ENCODE measurements around the gene HOXD12. TPM values are rescaled to one million over a fixed set of nuclear protein-coding genes. Genes with fewer than 3 reads are reported as not detected.
A peak's percentile ranks its signal among the peaks of the same experiment; 100 is the strongest.

Gene HOXD12
- total RNA-seq, 1 donor from 2014 or later, result not detected

GRCh38 chr2:176079831-176080539 is 19.6 kb upstream of the HOXD12 start:
- H3K27me3 ChIP-seq (ENCODE audit: control insufficient read depth, insufficient read depth, low read length), result peaks cover 77% of the 10 kb centered on the region
- H3K4me3 ChIP-seq (ENCODE audit: low read depth, low read length), result no peak overlapping the region
- H3K36me3 ChIP-seq (ENCODE audit: control insufficient read depth, insufficient read depth, low read length), result no peaks in the 10 kb centered on the region
- TF ChIP-seq, protein P1, sequence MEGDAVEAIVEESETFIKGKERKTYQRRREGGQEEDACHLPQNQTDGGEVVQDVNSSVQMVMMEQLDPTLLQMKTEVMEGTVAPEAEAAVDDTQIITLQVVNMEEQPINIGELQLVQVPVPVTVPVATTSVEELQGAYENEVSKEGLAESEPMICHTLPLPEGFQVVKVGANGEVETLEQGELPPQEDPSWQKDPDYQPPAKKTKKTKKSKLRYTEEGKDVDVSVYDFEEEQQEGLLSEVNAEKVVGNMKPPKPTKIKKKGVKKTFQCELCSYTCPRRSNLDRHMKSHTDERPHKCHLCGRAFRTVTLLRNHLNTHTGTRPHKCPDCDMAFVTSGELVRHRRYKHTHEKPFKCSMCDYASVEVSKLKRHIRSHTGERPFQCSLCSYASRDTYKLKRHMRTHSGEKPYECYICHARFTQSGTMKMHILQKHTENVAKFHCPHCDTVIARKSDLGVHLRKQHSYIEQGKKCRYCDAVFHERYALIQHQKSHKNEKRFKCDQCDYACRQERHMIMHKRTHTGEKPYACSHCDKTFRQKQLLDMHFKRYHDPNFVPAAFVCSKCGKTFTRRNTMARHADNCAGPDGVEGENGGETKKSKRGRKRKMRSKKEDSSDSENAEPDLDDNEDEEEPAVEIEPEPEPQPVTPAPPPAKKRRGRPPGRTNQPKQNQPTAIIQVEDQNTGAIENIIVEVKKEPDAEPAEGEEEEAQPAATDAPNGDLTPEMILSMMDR (IDR thresholded peaks at IDR 0.05; ENCODE audit: insufficient read depth, low read length, severe bottlenecking), result peak; percentile 54
- FAIRE-seq (no peak), DNase-seq (ENCODE audit: low read depth) (no peak)

DNA sequence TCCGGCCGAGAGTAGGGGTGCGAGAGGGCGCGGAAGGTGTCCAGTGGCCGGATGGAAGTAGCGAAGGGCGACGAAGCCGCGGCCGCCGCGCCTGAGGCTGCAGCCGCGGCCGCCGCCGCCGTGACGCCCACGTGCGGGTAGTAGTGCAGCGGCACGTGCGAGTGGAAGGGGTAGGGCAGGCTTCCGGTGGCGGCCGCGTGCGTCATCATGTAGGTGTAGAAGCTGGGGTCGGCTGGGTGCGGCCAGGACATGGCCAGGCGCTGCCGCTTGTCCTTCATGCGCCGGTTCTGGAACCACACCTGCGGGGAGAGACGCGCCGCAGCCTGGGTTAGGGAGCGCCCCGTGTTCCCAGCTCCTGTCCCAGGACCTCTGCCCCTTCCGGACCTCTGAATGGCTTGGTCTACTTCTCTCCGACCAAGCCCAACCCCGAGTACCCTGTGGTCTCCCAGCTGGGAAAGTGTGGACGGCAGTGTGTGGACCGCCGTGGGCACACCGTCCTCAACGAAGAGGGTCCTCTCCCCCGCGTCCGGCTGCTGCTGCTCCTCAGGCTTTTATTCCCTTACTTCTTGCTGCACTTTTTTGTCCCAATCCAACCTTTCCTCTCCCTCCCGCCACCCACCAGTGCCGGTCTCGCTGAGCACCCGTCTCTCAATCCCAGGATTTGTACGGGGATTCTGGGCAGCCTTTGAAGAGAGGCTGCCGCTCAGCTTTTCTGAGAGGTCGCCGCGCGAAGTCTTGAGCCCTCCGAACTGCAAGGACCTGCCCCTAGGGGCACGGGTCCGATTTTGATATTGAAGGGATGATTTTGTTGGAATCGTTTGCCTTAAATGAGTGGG is 18.8 kb upstream of the HOXD12 start:
- Histone ChIP-seq H3K4me3 (ENCODE audit: low read depth, low read length) (no peak overlapping the region), H3K27me3 (ENCODE audit: control insufficient read depth, insufficient read depth, low read length) (peaks cover 77% of the 10 kb centered on the region), H3K36me3 (ENCODE audit: control insufficient read depth, insufficient read depth, low read length) (no peaks in the 10 kb centered on the region)
- DNase-seq (ENCODE audit: low read depth), result no peak
- no peak for FAIRE-seq
- TF ChIP-seq, protein P1 (IDR thresholded peaks at IDR 0.05; ENCODE audit: insufficient read depth, low read length, severe bottlenecking), result no peak

- FAIRE-seq, result no peak
- Histone ChIP-seq H3K36me3 (ENCODE audit: control insufficient read depth, insufficient read depth, low read length) (no peaks in the 10 kb centered on the region), H3K4me3 (ENCODE audit: low read depth, low read length) (no peak overlapping the region), H3K27me3 (ENCODE audit: control insufficient read depth, insufficient read depth, low read length) (peaks cover 82% of the 10 kb centered on the region)
- TF ChIP-seq, protein P1 (IDR thresholded peaks at IDR 0.05; ENCODE audit: insufficient read depth, low read length, severe bottlenecking), result no peak
- no peak for DNase-seq (ENCODE audit: low read depth)
These were observed 18.2 kb upstream of the HOXD12 start for GRCh38 chr2:176081376-176081836.

DNA sequence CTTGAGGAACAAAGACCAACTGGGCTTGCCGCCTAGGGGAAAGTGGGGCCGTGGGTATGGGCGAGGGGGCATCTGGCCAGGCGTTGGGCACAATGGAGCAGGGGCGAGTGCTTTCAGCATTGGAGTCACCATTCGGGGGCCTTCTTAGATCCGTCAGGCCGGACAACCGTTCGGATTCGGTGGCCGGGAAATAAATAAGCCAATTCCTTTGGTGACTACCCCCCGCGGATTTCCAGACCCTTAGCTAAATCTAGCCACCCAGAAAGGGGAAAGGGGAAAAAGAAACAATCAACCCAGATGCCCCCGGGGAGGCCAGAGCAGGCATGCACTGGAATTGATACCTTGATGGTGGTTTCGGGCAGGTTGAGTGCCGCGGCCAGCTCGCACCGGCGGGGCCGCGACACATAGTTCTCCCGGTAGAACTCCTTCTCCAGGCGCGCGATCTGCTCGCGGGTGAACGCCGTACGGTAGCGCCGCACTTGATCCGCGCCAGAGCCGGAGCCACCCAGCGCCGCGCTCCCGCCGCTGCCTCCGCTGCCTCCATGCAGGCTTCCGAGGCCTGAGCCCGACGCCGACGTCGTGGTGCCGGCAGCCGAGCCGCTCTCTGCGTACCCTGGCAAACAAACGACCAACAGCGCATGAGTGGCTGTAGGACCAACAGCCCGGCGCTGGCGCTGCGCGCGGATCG is 17.6 kb upstream of the HOXD12 start:
- TF ChIP-seq, protein P1 (IDR thresholded peaks at IDR 0.05; ENCODE audit: insufficient read depth, low read length, severe bottlenecking), result no peak
- Histone ChIP-seq H3K36me3 (ENCODE audit: control insufficient read depth, insufficient read depth, low read length) (no peaks in the 10 kb centered on the region), H3K27me3 (ENCODE audit: control insufficient read depth, insufficient read depth, low read length) (peaks cover 80% of the 10 kb centered on the region), H3K4me3 (ENCODE audit: low read depth, low read length) (no peak overlapping the region)
- DNase-seq (ENCODE audit: low read depth), result no peak
- FAIRE-seq, result no peak

DNA sequence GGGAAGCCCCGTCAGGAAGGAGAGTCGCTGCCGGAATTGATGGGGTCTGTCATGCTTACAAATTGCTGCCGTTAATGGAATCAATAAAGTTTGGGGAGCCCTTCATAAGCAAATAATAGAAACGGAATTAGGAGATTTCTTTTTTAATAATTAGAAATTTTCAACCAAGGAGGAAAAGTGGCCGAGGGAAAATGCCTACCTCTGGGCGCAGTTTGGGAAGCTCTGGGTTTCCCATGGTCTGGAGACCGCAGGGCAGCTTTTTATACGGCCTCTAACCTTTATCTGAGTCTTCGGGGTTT is 17.1 kb upstream of the HOXD12 start:
- TF ChIP-seq, protein P1 (IDR thresholded peaks at IDR 0.05; ENCODE audit: insufficient read depth, low read length, severe bottlenecking), result no peak
- no peak for DNase-seq (ENCODE audit: low read depth)
- FAIRE-seq, result no peak
- Histone ChIP-seq H3K36me3 (ENCODE audit: control insufficient read depth, insufficient read depth, low read length) (no peaks in the 10 kb centered on the region), H3K27me3 (ENCODE audit: control insufficient read depth, insufficient read depth, low read length) (peaks cover 82% of the 10 kb centered on the region), H3K4me3 (ENCODE audit: low read depth, low read length) (no peak overlapping the region)
